ENCODE data around the gene RGS3.

RGS3 gene

GRCh38 chr9:113577525-113578261 is 114.2 kb downstream of the RGS3 start:
- Histone ChIP-seq H3K79me1 (replicated peaks; ENCODE audit: low read length, poor library complexity, severe bottlenecking) (peaks cover 18% of the 10 kb centered on the region), H3K4me2 (ENCODE audit: low read length, poor library complexity, severe bottlenecking) (no peak overlapping the region), H2AK5ac (ENCODE audit: low read length, severe bottlenecking) (peak overlapping the region; percentile 75), H2BK120ac (ENCODE audit: low read depth, low read length) (no peak overlapping the region), H2BK12ac (ENCODE audit: low read length in 2 of 2) (peak overlapping the region; percentile 53 to 100), H4K91ac (ENCODE audit: low read length) (peak overlapping the region; percentile 75), H3K14ac (ENCODE audit: low read length in 2 of 2) (peak overlapping the region in 1 of 2 experiments; percentile 79), H4K8ac (ENCODE audit: low read length) (peak overlapping the region; percentile 58), H3K4me1 (ENCODE audit: control insufficient read depth, insufficient read depth, low read depth, low read length) (peaks cover 71% of the 10 kb centered on the region), H3K4me3 (ENCODE audit: insufficient read depth in 1 of 2, low read depth in 1 of 2, low read length in 2 of 2) (peak overlapping the region in 1 of 2 experiments; percentile 10), H3K23ac (ENCODE audit: low read length in 2 of 2) (no peak overlapping the region), H2BK5ac (ENCODE audit: low read depth, low read length, poor library complexity, severe bottlenecking) (no peak overlapping the region), H3K9ac (ENCODE audit: low read length) (no peak overlapping the region), H2BK15ac (ENCODE audit: low read depth, poor library complexity, severe bottlenecking) (peak overlapping the region; percentile 87), H3K27me3 (ENCODE audit: control insufficient read depth in 1 of 2, insufficient read depth in 1 of 2, low read length in 2 of 2) (no peaks in the 10 kb centered on the region), H3K36me3 (ENCODE audit: control insufficient read depth in 1 of 2, insufficient read depth in 2 of 2, low read depth in 1 of 2, low read length in 2 of 2) (no peaks in the 10 kb centered on the region), H3K18ac (ENCODE audit: low read depth in 1 of 2, low read length in 2 of 2) (peak overlapping the region; percentile 47 to 96), H3K27ac (ENCODE audit: low read length, poor library complexity, severe bottlenecking) (peak overlapping the region; percentile 89), H2AFZ (ENCODE audit: low read depth, low read length) (no peak overlapping the region), H3K9me3 (ENCODE audit: control insufficient read depth, low read length) (no peaks in the 10 kb centered on the region), H3K4ac (ENCODE audit: low read depth in 1 of 2, low read length in 2 of 2) (peak overlapping the region; percentile 3 to 87)
- DNase-seq = peak; percentile 66
- 54% methylated on average over 9 of the region's 11 CpGs for WGBS

GRCh38 chr9:113578279-113578865 is 114.8 kb downstream of the RGS3 start:
- no peak overlapping the region for H3K4me2 ChIP-seq (ENCODE audit: low read length, poor library complexity, severe bottlenecking)
- DNase-seq = no peak
- peak overlapping the region; percentile 74 for H2BK120ac ChIP-seq (ENCODE audit: low read depth, low read length)
- H2AFZ ChIP-seq (ENCODE audit: low read depth, low read length) = no peak overlapping the region
- peaks cover 68% of the 10 kb centered on the region for H3K4me1 ChIP-seq (ENCODE audit: control insufficient read depth, insufficient read depth, low read depth, low read length)
- H3K4ac ChIP-seq (ENCODE audit: low read depth in 1 of 2, low read length in 2 of 2) = peak overlapping the region; percentile 91 to 97
- H3K14ac ChIP-seq (ENCODE audit: low read length in 2 of 2) = peak overlapping the region in 1 of 2 experiments; percentile 98
- H3K9me3 ChIP-seq (ENCODE audit: control insufficient read depth, low read length) = no peaks in the 10 kb centered on the region
- peak overlapping the region; percentile 79 for H4K8ac ChIP-seq (ENCODE audit: low read length)
- H3K23ac ChIP-seq (ENCODE audit: low read length in 2 of 2) = peak overlapping the region in 1 of 2 experiments; percentile 9
- peak overlapping the region; percentile 89 for H3K27ac ChIP-seq (ENCODE audit: low read length, poor library complexity, severe bottlenecking)
- 76% methylated on average over 3 of the region's 3 CpGs for WGBS
- H4K91ac ChIP-seq (ENCODE audit: low read length) = peak overlapping the region; percentile 90
- peaks cover 20% of the 10 kb centered on the region for H3K79me1 ChIP-seq (replicated peaks; ENCODE audit: low read length, poor library complexity, severe bottlenecking)
- H3K36me3 ChIP-seq (ENCODE audit: control insufficient read depth in 1 of 2, insufficient read depth in 2 of 2, low read depth in 1 of 2, low read length in 2 of 2) = peaks cover 0 to 4% of the 10 kb centered on the region in 2 experiments
- peak overlapping the region; percentile 52 for H2AK5ac ChIP-seq (ENCODE audit: low read length, severe bottlenecking)
- peak overlapping the region; percentile 55 to 96 for H3K18ac ChIP-seq (ENCODE audit: low read depth in 1 of 2, low read length in 2 of 2)
- H2BK12ac ChIP-seq (ENCODE audit: low read length in 2 of 2) = peak overlapping the region; percentile 53 to 100
- H3K4me3 ChIP-seq (ENCODE audit: insufficient read depth in 1 of 2, low read depth in 1 of 2, low read length in 2 of 2) = peak overlapping the region in 1 of 2 experiments; percentile 10
- H3K27me3 ChIP-seq (ENCODE audit: control insufficient read depth in 1 of 2, insufficient read depth in 1 of 2, low read length in 2 of 2) = no peaks in the 10 kb centered on the region
- peak overlapping the region; percentile 39 for H3K9ac ChIP-seq (ENCODE audit: low read length)
- H2BK15ac ChIP-seq (ENCODE audit: low read depth, poor library complexity, severe bottlenecking) = peak overlapping the region; percentile 50
- peak overlapping the region; percentile 32 for H2BK5ac ChIP-seq (ENCODE audit: low read depth, low read length, poor library complexity, severe bottlenecking)

GRCh38 chr9:113578882-113579282 is 115.4 kb downstream of the RGS3 start:
- DNase-seq = peak; percentile 95
- H2BK120ac ChIP-seq (ENCODE audit: low read depth, low read length) = peak overlapping the region; percentile 74
- H3K18ac ChIP-seq (ENCODE audit: low read depth in 1 of 2, low read length in 2 of 2) = peak overlapping the region; percentile 55 to 96
- H2BK15ac ChIP-seq (ENCODE audit: low read depth, poor library complexity, severe bottlenecking) = no peak overlapping the region
- H2BK12ac ChIP-seq (ENCODE audit: low read length in 2 of 2) = peak overlapping the region; percentile 96 to 100
- H2AFZ ChIP-seq (ENCODE audit: low read depth, low read length) = peak overlapping the region; percentile 5
- peak overlapping the region; percentile 79 for H4K8ac ChIP-seq (ENCODE audit: low read length)
- H2AK5ac ChIP-seq (ENCODE audit: low read length, severe bottlenecking) = peak overlapping the region; percentile 72
- peak overlapping the region; percentile 85 for H2BK5ac ChIP-seq (ENCODE audit: low read depth, low read length, poor library complexity, severe bottlenecking)
- H3K36me3 ChIP-seq (ENCODE audit: control insufficient read depth in 1 of 2, insufficient read depth in 2 of 2, low read depth in 1 of 2, low read length in 2 of 2) = peaks cover 3 to 9% of the 10 kb centered on the region in 2 experiments
- H3K27ac ChIP-seq (ENCODE audit: low read length, poor library complexity, severe bottlenecking) = peak overlapping the region; percentile 95
- peak overlapping the region; percentile 91 to 97 for H3K4ac ChIP-seq (ENCODE audit: low read depth in 1 of 2, low read length in 2 of 2)
- peak overlapping the region; percentile 39 for H3K9ac ChIP-seq (ENCODE audit: low read length)
- peaks cover 23% of the 10 kb centered on the region for H3K79me1 ChIP-seq (replicated peaks; ENCODE audit: low read length, poor library complexity, severe bottlenecking)
- peaks cover 65% of the 10 kb centered on the region for H3K4me1 ChIP-seq (ENCODE audit: control insufficient read depth, insufficient read depth, low read depth, low read length)
- no peaks in the 10 kb centered on the region for H3K9me3 ChIP-seq (ENCODE audit: control insufficient read depth, low read length)
- WGBS = no CpG with 5 or more reads among the region's 5 CpGs
- H3K23ac ChIP-seq (ENCODE audit: low read length in 2 of 2) = no peak overlapping the region
- H3K27me3 ChIP-seq (ENCODE audit: control insufficient read depth in 1 of 2, insufficient read depth in 1 of 2, low read length in 2 of 2) = no peaks in the 10 kb centered on the region
- peak overlapping the region in 1 of 2 experiments; percentile 98 for H3K14ac ChIP-seq (ENCODE audit: low read length in 2 of 2)
- peak overlapping the region; percentile 90 for H4K91ac ChIP-seq (ENCODE audit: low read length)
- peak overlapping the region; percentile 1 for H3K4me2 ChIP-seq (ENCODE audit: low read length, poor library complexity, severe bottlenecking)
- H3K4me3 ChIP-seq (ENCODE audit: insufficient read depth in 1 of 2, low read depth in 1 of 2, low read length in 2 of 2) = no peak overlapping the region

Measured in mesenchymal stem cell (in vitro differentiated cells and primary cell).